Fibroblast of lung (primary cell): ENCODE results near the gene DPPA4. TPM values are rescaled to one million over a fixed set of nuclear protein-coding genes. Genes with fewer than 3 reads are reported as not detected.

Experiments used
- DNase-seq, 2 donors: peaks; one replicate each; pipeline versions ENCODE4 v3.0.0 to v3.0.0-alpha.2; 2010; ENCODE audit warnings: low read depth in 2 of 2
- H2AFZ ChIP-seq: 2 replicates; pipeline ENCODE4 v1.5.1; 2012; ENCODE audit warnings: low read length, control low read depth, inconsistent platforms
- H3K27ac ChIP-seq: 2 replicates; pipeline ENCODE4 v1.5.1; 2011; ENCODE audit warnings: low read length, control low read depth; ENCODE audit not compliant: insufficient read depth
- H3K27me3 ChIP-seq: 2 replicates; pipeline ENCODE4 v1.5.1; 2011; ENCODE audit warnings: mild to moderate bottlenecking, low read length; ENCODE audit not compliant: control insufficient read depth, insufficient read depth
- H3K36me3 ChIP-seq: 2 replicates; pipeline ENCODE4 v1.5.1; 2011; ENCODE audit warnings: low read length; ENCODE audit not compliant: control insufficient read depth, insufficient read depth
- H3K4me1 ChIP-seq: 2 replicates; pipeline ENCODE4 v1.5.1; 2011; ENCODE audit warnings: low read length; ENCODE audit not compliant: control insufficient read depth, insufficient read depth; ENCODE audit errors: extremely low read depth
- H3K4me2 ChIP-seq: 2 replicates; pipeline ENCODE4 v1.5.1; 2011; ENCODE audit warnings: low read length, control low read depth; ENCODE audit not compliant: insufficient read depth; ENCODE audit errors: extremely low read depth
- H3K4me3 ChIP-seq, 4 experiments: fragments of 200-600 bp in 1 of 4; sonication (generic) in 1 of 4; replicated peaks in 1 of 4; 2 replicates each; pipeline ENCODE4 v1.5.1; 2011 to 2016; ENCODE audit warnings: low read length in 4 of 4, low read depth in 3 of 4, mild to moderate bottlenecking in 3 of 4, control low read depth in 2 of 4, inconsistent platforms in 1 of 4, mixed read lengths in 1 of 4; ENCODE audit not compliant: insufficient read depth in 1 of 4; ENCODE audit errors: control extremely low read depth in 1 of 4
- H3K79me2 ChIP-seq: 2 replicates; pipeline ENCODE4 v1.5.1; 2012; ENCODE audit warnings: mild to moderate bottlenecking, low read length, inconsistent platforms; ENCODE audit not compliant: control insufficient read depth, insufficient read depth
- H3K9ac ChIP-seq: 2 replicates; pipeline ENCODE4 v1.5.1; 2011; ENCODE audit warnings: mild to moderate bottlenecking, low read length, control low read depth; ENCODE audit not compliant: insufficient read depth
- H3K9me3 ChIP-seq: 2 replicates; pipeline ENCODE4 v1.5.1; 2012; ENCODE audit warnings: low read depth, low read length; ENCODE audit not compliant: control insufficient read depth, insufficient read depth
- H4K20me1 ChIP-seq: 2 replicates; pipeline ENCODE4 v1.5.1; 2011; ENCODE audit warnings: low read length; ENCODE audit not compliant: control insufficient read depth, insufficient read depth; ENCODE audit errors: extremely low read depth
- EZH2 ChIP-seq: IDR thresholded peaks from 2 replicates; pipeline ENCODE4 v1.5.1; 2012; ENCODE audit warnings: low read length, control low read depth, mild to moderate bottlenecking; ENCODE audit errors: missing control alignments
- polyA minus RNA-seq: library from RNA; depleted of rRNA, polyadenylated mRNA; stranded (reverse); fragments of >200 nt; gene quantifications from 2 replicates; pipeline ENCODE4 v1.2.3, GENCODE V29; 2011; ENCODE audit warnings: low replicate concordance
- polyA plus RNA-seq, 2 donors: library from polyadenylated mRNA; depleted of rRNA in 1 of 2; stranded (reverse) in 1 of 2; unstranded in 1 of 2; fragments of >200 nt; gene quantifications; 2 replicates each; pipeline ENCODE4 v1.2.1, GENCODE V29; 2011 to 2012; ENCODE audit warnings: missing spikeins in 1 of 2
- total RNA-seq: library from RNA; depleted of rRNA; stranded (reverse); fragments of >200 nt; gene quantifications from 2 replicates; pipeline ENCODE4 v1.2.1, GENCODE V29; 2014
- TF ChIP-seq, protein P1 (sequence below), 2 donors: IDR thresholded peaks in 1 of 2; conservative IDR thresholded peaks in 1 of 2; 1 replicate in 1 of 2; 2 replicates in 1 of 2; pipeline ENCODE4 v1.5.1; 2011 to 2012; ENCODE audit warnings: low read length in 2 of 2, control low read depth in 1 of 2, inconsistent platforms in 1 of 2, low read depth in 1 of 2, mild to moderate bottlenecking in 1 of 2

Gene DPPA4, protein sequence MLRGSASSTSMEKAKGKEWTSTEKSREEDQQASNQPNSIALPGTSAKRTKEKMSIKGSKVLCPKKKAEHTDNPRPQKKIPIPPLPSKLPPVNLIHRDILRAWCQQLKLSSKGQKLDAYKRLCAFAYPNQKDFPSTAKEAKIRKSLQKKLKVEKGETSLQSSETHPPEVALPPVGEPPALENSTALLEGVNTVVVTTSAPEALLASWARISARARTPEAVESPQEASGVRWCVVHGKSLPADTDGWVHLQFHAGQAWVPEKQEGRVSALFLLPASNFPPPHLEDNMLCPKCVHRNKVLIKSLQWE
- 0.26 TPM in 1 of 2 replicates, not detected in the other for total RNA-seq
- 0.02 and 0.06 TPM in 2 replicates for polyA plus RNA-seq
- not detected in 2 replicates for polyA plus RNA-seq (2012)
- polyA minus RNA-seq = not detected in 2 replicates

DNA sequence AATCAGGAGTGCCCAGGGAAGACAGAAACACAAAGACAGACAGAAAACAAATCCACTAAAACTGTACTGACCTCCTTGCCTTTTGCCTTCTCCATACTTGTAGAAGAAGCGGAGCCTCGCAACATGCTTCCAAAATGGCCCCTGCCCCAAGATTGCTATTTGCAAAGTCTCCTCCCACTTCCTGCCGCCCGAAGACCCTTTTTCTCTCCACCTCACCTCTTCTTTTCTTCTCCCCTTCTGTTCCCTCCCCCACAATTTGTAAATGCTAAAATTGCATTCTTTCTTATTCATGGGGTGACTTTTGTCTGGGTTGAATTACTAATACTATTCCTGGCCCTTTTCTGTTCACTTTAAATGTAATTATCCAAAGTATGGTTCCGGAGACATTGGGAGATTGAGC, at the start of gene DPPA4:
DPPA4 (minus strand) TSS at position 154 of the 400 bp plus-strand sequence; CDS start at position 125, 29 bp downstream.
- Histone ChIP-seq H3K27me3 (no peaks in the 10 kb centered on the region), H4K20me1 (no peaks in the 10 kb centered on the region), H3K4me2 (peak within 1 kb of the TSS; percentile 1), H3K79me2 (no peaks in the 10 kb centered on the region), H3K4me1 (no peaks in the 10 kb centered on the region), H2AFZ (no peak within 1 kb of the TSS), H3K9me3 (no peaks in the 10 kb centered on the region), H3K9ac (no peak within 1 kb of the TSS), H3K4me3 (peak within 1 kb of the TSS in 2 of 4 experiments; percentile 48 to 79), H3K27ac (no peak within 1 kb of the TSS), H3K36me3 (no peaks in the 10 kb centered on the region)
- DNase-seq = no peak
- TF ChIP-seq EZH2 = no peak
- TF ChIP-seq, protein P1, sequence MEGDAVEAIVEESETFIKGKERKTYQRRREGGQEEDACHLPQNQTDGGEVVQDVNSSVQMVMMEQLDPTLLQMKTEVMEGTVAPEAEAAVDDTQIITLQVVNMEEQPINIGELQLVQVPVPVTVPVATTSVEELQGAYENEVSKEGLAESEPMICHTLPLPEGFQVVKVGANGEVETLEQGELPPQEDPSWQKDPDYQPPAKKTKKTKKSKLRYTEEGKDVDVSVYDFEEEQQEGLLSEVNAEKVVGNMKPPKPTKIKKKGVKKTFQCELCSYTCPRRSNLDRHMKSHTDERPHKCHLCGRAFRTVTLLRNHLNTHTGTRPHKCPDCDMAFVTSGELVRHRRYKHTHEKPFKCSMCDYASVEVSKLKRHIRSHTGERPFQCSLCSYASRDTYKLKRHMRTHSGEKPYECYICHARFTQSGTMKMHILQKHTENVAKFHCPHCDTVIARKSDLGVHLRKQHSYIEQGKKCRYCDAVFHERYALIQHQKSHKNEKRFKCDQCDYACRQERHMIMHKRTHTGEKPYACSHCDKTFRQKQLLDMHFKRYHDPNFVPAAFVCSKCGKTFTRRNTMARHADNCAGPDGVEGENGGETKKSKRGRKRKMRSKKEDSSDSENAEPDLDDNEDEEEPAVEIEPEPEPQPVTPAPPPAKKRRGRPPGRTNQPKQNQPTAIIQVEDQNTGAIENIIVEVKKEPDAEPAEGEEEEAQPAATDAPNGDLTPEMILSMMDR (conservative IDR thresholded peaks at IDR 0.05 in 1 of 2, IDR thresholded peaks at IDR 0.05 in 1 of 2; ENCODE audit: low read depth in 1 of 2, low read length in 2 of 2) = no peak

DNA sequence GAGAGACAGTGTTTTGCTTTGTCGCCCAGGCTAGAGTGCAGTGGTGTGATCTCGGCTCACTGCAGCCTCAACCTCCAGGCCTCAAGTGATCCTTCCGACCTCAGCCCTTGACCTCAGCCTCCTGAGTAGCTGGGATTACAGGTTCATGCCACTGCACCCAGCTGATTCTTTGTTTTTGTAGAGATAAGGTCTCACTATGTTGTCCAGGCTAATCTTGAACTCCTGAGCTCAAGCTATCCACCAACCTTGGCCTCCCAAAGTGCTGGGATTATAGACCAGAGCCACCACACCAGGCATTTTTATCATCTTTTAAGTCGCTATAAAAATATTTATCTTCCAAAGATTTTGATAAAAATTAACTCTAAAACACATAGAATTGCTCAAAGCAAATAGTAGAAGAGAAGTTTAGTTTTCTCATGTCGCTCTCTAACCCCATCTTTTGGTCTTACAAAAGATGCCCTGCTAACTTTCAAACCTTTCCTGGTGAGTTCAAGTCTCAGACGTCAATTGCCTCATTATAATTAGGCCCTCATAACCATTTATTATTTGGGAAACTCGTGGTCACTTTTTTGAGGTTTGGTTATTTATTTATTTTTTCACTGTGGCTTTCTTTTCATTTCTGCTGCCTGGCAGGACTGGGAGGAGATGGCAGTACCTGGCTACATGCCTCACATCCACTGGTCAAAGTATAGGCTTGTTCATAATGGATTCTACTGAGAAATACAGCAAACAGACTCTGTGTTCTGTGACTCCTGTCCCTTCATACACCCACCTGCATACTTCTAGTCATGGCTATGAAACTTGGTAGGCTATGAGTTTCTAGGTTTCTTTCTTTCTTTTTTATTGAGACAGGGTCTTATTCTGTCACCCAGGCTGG, 48.3 kb upstream of the DPPA4 start:
- no peaks in the 10 kb centered on the region for H3K79me2 ChIP-seq
- no peaks in the 10 kb centered on the region for H3K36me3 ChIP-seq
- no peak overlapping the region for H3K27ac ChIP-seq
- H3K9ac ChIP-seq = no peak overlapping the region
- TF ChIP-seq, protein P1 (conservative IDR thresholded peaks at IDR 0.05 in 1 of 2, IDR thresholded peaks at IDR 0.05 in 1 of 2; ENCODE audit: low read depth in 1 of 2, low read length in 2 of 2) = no peak
- no peak for TF ChIP-seq EZH2
- H2AFZ ChIP-seq = no peak overlapping the region
- no peak overlapping the region for H3K4me3 ChIP-seq
- H4K20me1 ChIP-seq = no peaks in the 10 kb centered on the region
- DNase-seq = no peak
- no peaks in the 10 kb centered on the region for H3K4me1 ChIP-seq
- no peaks in the 10 kb centered on the region for H3K9me3 ChIP-seq
- H3K27me3 ChIP-seq = no peaks in the 10 kb centered on the region
- no peak overlapping the region for H3K4me2 ChIP-seq

DNA sequence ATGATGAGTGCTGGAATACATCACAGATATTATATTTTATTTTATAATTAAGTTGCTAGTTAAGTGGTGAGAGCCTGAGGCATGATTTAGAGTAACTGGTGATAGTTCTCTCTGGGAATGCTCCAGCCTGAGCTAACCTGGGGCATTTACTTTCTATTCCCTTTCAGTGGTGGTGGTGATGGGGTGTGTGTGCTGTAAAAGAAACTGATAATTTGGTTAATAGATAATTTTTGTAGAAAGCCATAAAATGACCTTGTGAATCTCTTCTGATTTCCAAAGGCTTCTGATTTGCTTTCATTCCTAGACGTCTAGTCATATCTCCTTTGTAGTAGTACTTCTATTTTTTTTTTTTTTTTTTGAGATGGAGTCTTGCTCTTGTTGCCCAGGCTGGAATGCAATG, 46.8 kb upstream of the DPPA4 start:
- TF ChIP-seq, protein P1 (conservative IDR thresholded peaks at IDR 0.05 in 1 of 2, IDR thresholded peaks at IDR 0.05 in 1 of 2; ENCODE audit: low read depth in 1 of 2, low read length in 2 of 2) = no peak
- TF ChIP-seq EZH2 = no peak
- Histone ChIP-seq H3K36me3 (no peaks in the 10 kb centered on the region), H3K27me3 (no peaks in the 10 kb centered on the region), H3K79me2 (no peaks in the 10 kb centered on the region), H3K27ac (no peak overlapping the region), H3K9me3 (no peaks in the 10 kb centered on the region), H3K4me2 (no peak overlapping the region), H3K4me1 (no peaks in the 10 kb centered on the region), H4K20me1 (no peaks in the 10 kb centered on the region), H2AFZ (no peak overlapping the region), H3K4me3 (no peak overlapping the region), H3K9ac (no peak overlapping the region)
- no peak for DNase-seq
